IMR-90 (cell line): ENCODE results near the gene CCDC122. TPM values are rescaled to one million over a fixed set of nuclear protein-coding genes. Genes with fewer than 3 reads are reported as not detected.

ENCODE experiments used
- ATAC-seq: fragments of 200-7000 bp; cut with Tn5 transposase; 2 replicates; pipeline ENCODE4 v1.9.1; 2020; ENCODE audit warnings: low read depth, mild to moderate bottlenecking, moderate library complexity
- BruUV-seq: library from RNA; stranded (reverse); fragments of 400-500 nt; replicated peaks from 2 replicates; lab custom pipeline; 2021; lab: Mats Ljungman, UMichigan
- CTCF ChIA-PET: fragments of 300-600 bp; formaldehyde crosslinking; extraction: SDS; loops from one replicate; lab custom pipeline; 2021; ENCODE audit warnings: antibody characterized with exemption; lab: Yijun Ruan, JAX
- POLR2A ChIA-PET: fragments of 300-600 bp; sonication (Branson Sonifier 250); formaldehyde crosslinking; loops from one replicate; lab custom pipeline; 2022; ENCODE audit warnings: antibody characterized with exemption; ENCODE audit not compliant: unreplicated experiment; lab: Charles Lee
- DNase-seq: peaks from one replicate; pipeline ENCODE4 v3.0.0; 2013
- H2AFZ ChIP-seq: replicated peaks from 2 replicates; pipeline ENCODE3; 2013; ENCODE audit warnings: low read length, mild to moderate bottlenecking; ENCODE audit not compliant: poor library complexity
- H2AK5ac ChIP-seq: 2 replicates; pipeline ENCODE4 v1.6.1; 2013; ENCODE audit warnings: low read depth, low read length, inconsistent platforms
- H2AK9ac ChIP-seq: replicated peaks from 2 replicates; pipeline ENCODE3; 2013; ENCODE audit warnings: mild to moderate bottlenecking, low read depth, low read length, moderate library complexity; ENCODE audit not compliant: poor library complexity
- H2BK120ac ChIP-seq: 2 replicates; pipeline ENCODE4 v1.6.1; 2013; ENCODE audit warnings: low read depth, low read length, inconsistent platforms
- H2BK15ac ChIP-seq: 3 replicates; pipeline ENCODE4 v1.6.1; 2013; ENCODE audit warnings: low read depth, low read length, inconsistent platforms
- H2BK20ac ChIP-seq: 2 replicates; pipeline ENCODE4 v1.6.1; 2013; ENCODE audit warnings: low read depth, mild to moderate bottlenecking, inconsistent platforms, low read length, moderate library complexity
- H2BK5ac ChIP-seq: 2 replicates; pipeline ENCODE4 v1.6.1; 2013; ENCODE audit warnings: mild to moderate bottlenecking, low read depth, low read length, inconsistent platforms; ENCODE audit not compliant: poor library complexity, severe bottlenecking
- H3K14ac ChIP-seq: replicated peaks from 2 replicates; pipeline ENCODE4 v1.6.1; 2013; ENCODE audit warnings: low read depth, low read length, inconsistent platforms
- H3K18ac ChIP-seq: 2 replicates; pipeline ENCODE4 v1.6.1; 2013; ENCODE audit warnings: low read depth, low read length, control low read depth
- H3K23ac ChIP-seq: 2 replicates; pipeline ENCODE4 v1.6.1; 2013; ENCODE audit warnings: low read depth, low read length, inconsistent platforms
- H3K27ac ChIP-seq: 2 replicates; pipeline ENCODE4 v1.5.1; 2013; ENCODE audit warnings: mild to moderate bottlenecking, control low read depth, low read length; ENCODE audit not compliant: insufficient read depth
- H3K27me3 ChIP-seq: 2 replicates; pipeline ENCODE4 v1.6.1; 2013; ENCODE audit warnings: low read length; ENCODE audit not compliant: control insufficient read depth, insufficient read depth
- H3K36me3 ChIP-seq: 2 replicates; pipeline ENCODE4 v1.6.1; 2013; ENCODE audit warnings: low read length, mixed read lengths; ENCODE audit not compliant: control insufficient read depth, insufficient read depth
- H3K4ac ChIP-seq: 2 replicates; pipeline ENCODE4 v1.6.1; 2013; ENCODE audit warnings: low read depth, low read length, inconsistent platforms
- H3K4me1 ChIP-seq: 2 replicates; pipeline ENCODE4 v1.6.1; 2013; ENCODE audit warnings: low read length, mixed read lengths; ENCODE audit not compliant: control insufficient read depth, insufficient read depth
- H3K4me2 ChIP-seq: 2 replicates; pipeline ENCODE4 v1.6.1; 2013; ENCODE audit warnings: low read depth, mild to moderate bottlenecking, control low read depth, low read length, moderate library complexity
- H3K4me3 ChIP-seq: 2 replicates; pipeline ENCODE4 v1.5.1; 2013; ENCODE audit warnings: low read depth, mild to moderate bottlenecking, control low read depth, low read length, moderate library complexity; ENCODE audit not compliant: insufficient read depth
- H3K56ac ChIP-seq: 2 replicates; pipeline ENCODE4 v1.6.1; 2013; ENCODE audit warnings: low read length, inconsistent platforms; ENCODE audit not compliant: insufficient read depth; ENCODE audit errors: extremely low read depth
- H3K79me1 ChIP-seq, 2 experiments: 2 replicates each; pipeline ENCODE4 v1.6.1; 2013; ENCODE audit warnings: low read length in 2 of 2, inconsistent platforms in 1 of 2, low read depth in 1 of 2
- H3K9ac ChIP-seq: 2 replicates; pipeline ENCODE4 v1.6.1; 2013; ENCODE audit warnings: low read depth, low read length, control low read depth
- H3K9me1 ChIP-seq: 2 replicates; pipeline ENCODE4 v1.6.1; 2013; ENCODE audit warnings: low read length, inconsistent platforms; ENCODE audit not compliant: insufficient read depth
- H3K9me3 ChIP-seq: 2 replicates; pipeline ENCODE4 v1.6.1; 2013; ENCODE audit warnings: low read length; ENCODE audit not compliant: control insufficient read depth, insufficient read depth
- H4K20me1 ChIP-seq: 2 replicates; pipeline ENCODE4 v1.6.1; 2013; ENCODE audit warnings: low read length, inconsistent platforms; ENCODE audit not compliant: insufficient read depth
- H4K5ac ChIP-seq: 2 replicates; pipeline ENCODE4 v1.6.1; 2013; ENCODE audit warnings: mild to moderate bottlenecking, low read depth, low read length, control low read depth
- H4K8ac ChIP-seq, 2 experiments: 2 replicates each; pipeline ENCODE4 v1.6.1; 2013; ENCODE audit warnings: low read depth in 2 of 2, low read length in 2 of 2, control low read depth in 1 of 2, inconsistent platforms in 1 of 2
- H4K91ac ChIP-seq: 2 replicates; pipeline ENCODE4 v1.6.1; 2013; ENCODE audit warnings: low read depth, low read length, inconsistent platforms; ENCODE audit not compliant: insufficient read depth
- BHLHE40 ChIP-seq: fragments of 150-350 bp; IDR thresholded peaks from 2 replicates; pipeline ENCODE4 v1.6.1; 2016; ENCODE audit warnings: mild to moderate bottlenecking, low read depth, low read length
- CHD1 ChIP-seq: IDR thresholded peaks from 2 replicates; pipeline ENCODE4 v1.6.1; 2012; ENCODE audit warnings: low read depth, low read length, improper control_type of control experiment
- CTCF ChIP-seq: conservative IDR thresholded peaks from 2 replicates; pipeline ENCODE4 v1.5.1; 2012; ENCODE audit warnings: mild to moderate bottlenecking, low read depth, low read length, improper control_type of control experiment
- ELK1 ChIP-seq: fragments of 150-350 bp; IDR thresholded peaks from 2 replicates; pipeline ENCODE4 v1.6.1; 2016; ENCODE audit warnings: low read depth, mild to moderate bottlenecking, low read length, moderate library complexity, borderline replicate concordance
- FOS ChIP-seq: fragments of 150-350 bp; IDR thresholded peaks from 2 replicates; pipeline ENCODE4 v1.6.1; 2016; ENCODE audit warnings: low read depth, low read length
- MAFK ChIP-seq: IDR thresholded peaks from 2 replicates; pipeline ENCODE4 v1.6.1; 2012; ENCODE audit warnings: low read depth, low read length, improper control_type of control experiment
- MAZ ChIP-seq: IDR thresholded peaks from 2 replicates; pipeline ENCODE4 v1.6.1; 2012; ENCODE audit warnings: low read depth, mild to moderate bottlenecking, low read length, improper control_type of control experiment, moderate library complexity, borderline replicate concordance
- MXI1 ChIP-seq: IDR thresholded peaks from 2 replicates; pipeline ENCODE4 v1.6.1; 2012; ENCODE audit warnings: low read depth, mild to moderate bottlenecking, low read length, moderate library complexity, borderline replicate concordance
- NFE2L2 ChIP-seq: fragments of 150-350 bp; IDR thresholded peaks from 2 replicates; pipeline ENCODE4 v1.6.1; 2016; ENCODE audit warnings: low read depth, mild to moderate bottlenecking, low read length
- POLR2A ChIP-seq: IDR thresholded peaks from 2 replicates; pipeline ENCODE4 v1.6.1; 2012; ENCODE audit warnings: mild to moderate bottlenecking, low read depth, low read length
- RAD21 ChIP-seq: IDR thresholded peaks from 2 replicates; pipeline ENCODE4 v1.6.1; 2012; ENCODE audit warnings: low read length, improper control_type of control experiment
- RCOR1 ChIP-seq: IDR thresholded peaks from 2 replicates; pipeline ENCODE4 v1.6.1; 2012; ENCODE audit warnings: mild to moderate bottlenecking, low read length, improper control_type of control experiment; ENCODE audit not compliant: insufficient replicate concordance
- RFX5 ChIP-seq: IDR thresholded peaks from 2 replicates; pipeline ENCODE4 v1.8.0; 2012; ENCODE audit warnings: low read depth, mild to moderate bottlenecking, low read length, moderate library complexity
- SMC3 ChIP-seq: fragments of 150-350 bp; IDR thresholded peaks from 2 replicates; pipeline ENCODE4 v1.6.1; 2016; ENCODE audit warnings: low read depth, mild to moderate bottlenecking, antibody characterized with exemption, low read length, moderate library complexity
- USF2 ChIP-seq: fragments of 150-350 bp; IDR thresholded peaks from 2 replicates; pipeline ENCODE4 v1.6.1; 2017; ENCODE audit warnings: mild to moderate bottlenecking, antibody characterized with exemption, low read length, low read depth
- WGBS, 2 experiments: methylation state at CpG; one replicate each; pipeline versions ENCODE4 v1.1.5 to v1.1.7; 2013; ENCODE audit warnings: missing lambda C conversion rate in 2 of 2; ENCODE audit not compliant: insufficient read length in 1 of 2; ENCODE audit errors: extremely low coverage in 2 of 2; 5-methylcytosine and 5-hydroxymethylcytosine counted together
- dilution Hi-C: fragments of 300-500 bp; cut with HindIII; formaldehyde crosslinking; loops from one replicate; pipeline ENCODE4 v1.14.3; 2018; ENCODE audit warnings: low sequenced_read_pairs; ENCODE audit not compliant: unreplicated experiment
- in situ Hi-C: fragments of 300-500 bp; cut with MboI; formaldehyde crosslinking; loops from 3 replicates; pipeline ENCODE4 v1.14.3; 2019; ENCODE audit warnings: low sequenced_read_pairs, inconsistent platforms, mixed read lengths
- intact Hi-C: fragments of 100-400 bp; cut with micrococcal nuclease; formaldehyde crosslinking; loops from 2 replicates; pipeline ENCODE4 v1.10.0; 2022
- polyA plus RNA-seq, 3 experiments: library from polyadenylated mRNA; depleted of rRNA; stranded (reverse); fragments of >200 nt; gene quantifications; 2 replicates each; pipeline ENCODE4 v1.2.3, GENCODE V29; 2012; ENCODE audit warnings: low replicate concordance in 1 of 3
- total RNA-seq: library from RNA; depleted of rRNA; stranded (reverse); fragments of >200 nt; gene quantifications from 2 replicates; pipeline ENCODE4 v1.2.3, GENCODE V29; 2012

The CCDC122 gene
- total and polyA plus RNA-seq, 2 of the 4 experiments (the other 2 are of a cell fraction): 0.70 to 0.72 TPM

GRCh38 chr13:43879755-43880181 is 228 bp upstream of the CCDC122 start, which contains the start of gene LACC1:
Gene LACC1 (plus strand): TSS chr13:43879904. CDS start chr13:43880986, 1,082 bp downstream.
- POLR2A ChIA-PET: interaction anchor here (0.6 kb wide), 2 partner anchors 573 to 1310 kb away, joined by 4 read pairs; no protein-coding TSS in a partner anchor
- no peaks in the 10 kb centered on the region for H3K36me3 ChIP-seq
- H3K14ac ChIP-seq: peak within 1 kb of the TSS; percentile 95
- H3K23ac ChIP-seq: peak within 1 kb of the TSS; percentile 96
- dilution Hi-C loops: no loop called here
- H3K56ac ChIP-seq: peak within 1 kb of the TSS; percentile 53; the same call in 1 of the 2 replicates
- intact Hi-C loops: loop anchor here (5.0 to 10.0 kb wide), 6 partner anchors 92 to 1215 kb away; partner anchors contain the start of gene ENOX1
- H2AK9ac ChIP-seq: peak within 1 kb of the TSS; percentile 89
- CTCF ChIA-PET: interaction anchor here (1.1 kb wide), 1 partner anchor 89 kb away, joined by 3 read pairs; no protein-coding TSS in a partner anchor
- peak within 1 kb of the TSS; percentile 99 for H3K4me2 ChIP-seq
- H4K91ac ChIP-seq: peak within 1 kb of the TSS; percentile 94
- H2BK5ac ChIP-seq: peak within 1 kb of the TSS; percentile 91
- H3K9ac ChIP-seq: peak within 1 kb of the TSS; percentile 84
- peak within 1 kb of the TSS; percentile 98 for H3K4ac ChIP-seq
- peak within 1 kb of the TSS; percentile 81 for H3K4me3 ChIP-seq
- peak within 1 kb of the TSS; percentile 69 for H2BK20ac ChIP-seq
- peak within 1 kb of the TSS; percentile 86 for H3K27ac ChIP-seq
- WGBS, 2 experiments: 2% methylated on average over 29 of the region's 48 CpGs; no CpG with 5 or more reads in 1 of the 2 experiments
- H3K18ac ChIP-seq: peak within 1 kb of the TSS; percentile 82
- peaks cover 12% of the 10 kb centered on the region for H3K4me1 ChIP-seq
- H2BK15ac ChIP-seq: 0 out of 3 replicates have a peak within 1 kb of the TSS, but pooled peaks have one; percentile 74
- H3K9me3 ChIP-seq: no peaks in the 10 kb centered on the region
- DNase-seq: no peak
- peak within 1 kb of the TSS; percentile 11 to 94 for H4K8ac ChIP-seq
- peak within 1 kb of the TSS; percentile 98 for H2AFZ ChIP-seq
- H4K20me1 ChIP-seq: no peaks in the 10 kb centered on the region
- peaks cover 6% of the 10 kb centered on the region for H3K9me1 ChIP-seq
- no peaks in the 10 kb centered on the region for H3K27me3 ChIP-seq
- peaks cover 0 to 16% of the 10 kb centered on the region in 2 experiments; a peak in 3 of 4 replicates for H3K79me1 ChIP-seq
- BruUV-seq: no TSS peak
- H2AK5ac ChIP-seq: peak within 1 kb of the TSS; percentile 83
- peak within 1 kb of the TSS; percentile 91 for H2BK120ac ChIP-seq
- H4K5ac ChIP-seq: peak within 1 kb of the TSS; percentile 94
- in situ Hi-C loops: loop anchor here (10.0 kb wide), 1 partner anchor 795 kb away; no protein-coding TSS in a partner anchor
- peak; percentile 22 for ATAC-seq
- TF ChIP-seq ELK1 (no peak), RFX5 (no peak), CTCF (no peak), CHD1 (no peak), MXI1 (no peak), NFE2L2 (no peak), USF2 (no peak), RAD21 (no peak), MAFK (no peak), POLR2A (no peak), BHLHE40 (no peak), MAZ (no peak), SMC3 (no peak), FOS (no peak), RCOR1 (no peak)
